Tibial nerve (tissue), 4 donors: ENCODE measurements around the gene WASHC1. TPM values are rescaled to one million over a fixed set of nuclear protein-coding genes. Genes with fewer than 3 reads are reported as not detected.

ENCODE experiments used
- total RNA-seq, 4 donors: library from RNA; depleted of rRNA; stranded (reverse); fragments of >200 nt; gene quantifications; one replicate each; pipeline ENCODE4 v1.1.0, GENCODE V29; 2016

Gene WASHC1
- total RNA-seq, 4 donors from 2014 or later: 5.1 to 14.7 (median 9.4) TPM

Other genes with a start within 250 kb of the WASHC1 start
- not detected for gene FOXD4, start 89.0 kb upstream of the WASHC1 start, total RNA-seq
- gene ZNG1A, start 149.6 kb upstream of the WASHC1 start, total RNA-seq: 10 to 100 TPM; 16.1 to 31.9 (median 24.0) TPM
- gene DOCK8, start 185.4 kb upstream of the WASHC1 start, total RNA-seq: 10 to 100 TPM in 3 of 4 donors, 1 to 10 TPM in 1; 9.0 to 17.9 (median 13.6) TPM